ENCODE results near the gene AIRE. TPM values are rescaled to one million over a fixed set of nuclear protein-coding genes. Genes with fewer than 3 reads are reported as not detected.
A peak's percentile ranks its signal among the peaks of the same experiment; 100 is the strongest.

AIRE gene
- total RNA-seq, 6 experiments from 2014 or later: not detected

DNA sequence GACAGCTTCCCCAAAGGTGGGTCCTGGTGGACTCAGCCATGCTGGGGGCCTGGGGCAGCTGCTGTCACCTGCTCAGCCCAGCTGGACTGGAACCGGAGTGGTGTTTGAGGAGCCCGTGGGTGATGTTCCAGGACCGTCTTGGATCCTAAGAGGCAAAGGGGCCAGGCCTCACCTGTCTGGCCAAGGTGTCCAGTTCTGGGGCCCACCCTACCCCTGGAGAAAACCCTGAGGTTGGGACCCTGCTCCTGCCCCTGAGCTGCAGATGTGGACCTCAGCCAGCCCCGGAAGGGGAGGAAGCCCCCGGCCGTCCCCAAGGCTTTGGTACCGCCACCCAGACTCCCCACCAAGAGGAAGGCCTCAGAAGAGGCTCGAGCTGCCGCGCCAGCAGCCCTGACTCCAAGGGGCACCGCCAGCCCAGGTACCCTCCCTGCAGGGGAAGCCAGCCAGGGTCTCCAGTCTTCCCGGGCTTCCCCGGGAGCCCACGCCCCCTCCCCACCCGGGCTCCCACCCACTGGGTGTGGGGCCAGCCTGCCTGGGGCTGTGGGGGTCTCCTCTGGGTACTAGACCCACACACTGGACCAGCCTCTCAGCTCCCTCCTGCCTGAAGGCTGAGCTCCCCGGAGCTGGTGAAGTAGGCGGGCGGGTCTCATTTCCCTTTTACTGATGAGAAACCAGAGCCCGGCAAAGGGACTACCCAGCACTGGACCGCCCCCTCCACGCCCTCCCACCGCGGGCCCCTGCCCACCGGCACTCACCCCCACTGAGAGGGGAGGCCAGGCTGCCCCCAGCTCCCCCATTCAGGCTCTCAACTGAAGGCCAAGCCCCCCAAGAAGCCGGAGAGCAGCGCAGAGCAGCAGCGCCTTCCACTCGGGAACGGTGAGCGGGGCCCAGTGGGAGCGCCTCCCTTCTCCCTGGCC lies 1.3 kb downstream of the AIRE start:
- intact Hi-C loops (cut with DNase I): no loop called here
- whole genome bisulfite sequencing (ENCODE audit: insufficient coverage, low coverage, low lambda C conversion rate, missing lambda C conversion rate): no CpG with 5 or more reads among the region's 31 CpGs
- ATAC-seq (no peak), DNase-seq (peak in 2 of 3 donors; percentile 14 to 49)
- H3K27me3 ChIP-seq: no peaks in the 10 kb centered on the region
- H3K36me3 ChIP-seq: no peaks in the 10 kb centered on the region
- no peak overlapping the region for H3K27ac ChIP-seq
- H3K9me3 ChIP-seq: no peaks in the 10 kb centered on the region
- TF ChIP-seq, protein P1, sequence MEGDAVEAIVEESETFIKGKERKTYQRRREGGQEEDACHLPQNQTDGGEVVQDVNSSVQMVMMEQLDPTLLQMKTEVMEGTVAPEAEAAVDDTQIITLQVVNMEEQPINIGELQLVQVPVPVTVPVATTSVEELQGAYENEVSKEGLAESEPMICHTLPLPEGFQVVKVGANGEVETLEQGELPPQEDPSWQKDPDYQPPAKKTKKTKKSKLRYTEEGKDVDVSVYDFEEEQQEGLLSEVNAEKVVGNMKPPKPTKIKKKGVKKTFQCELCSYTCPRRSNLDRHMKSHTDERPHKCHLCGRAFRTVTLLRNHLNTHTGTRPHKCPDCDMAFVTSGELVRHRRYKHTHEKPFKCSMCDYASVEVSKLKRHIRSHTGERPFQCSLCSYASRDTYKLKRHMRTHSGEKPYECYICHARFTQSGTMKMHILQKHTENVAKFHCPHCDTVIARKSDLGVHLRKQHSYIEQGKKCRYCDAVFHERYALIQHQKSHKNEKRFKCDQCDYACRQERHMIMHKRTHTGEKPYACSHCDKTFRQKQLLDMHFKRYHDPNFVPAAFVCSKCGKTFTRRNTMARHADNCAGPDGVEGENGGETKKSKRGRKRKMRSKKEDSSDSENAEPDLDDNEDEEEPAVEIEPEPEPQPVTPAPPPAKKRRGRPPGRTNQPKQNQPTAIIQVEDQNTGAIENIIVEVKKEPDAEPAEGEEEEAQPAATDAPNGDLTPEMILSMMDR (IDR thresholded peaks at IDR 0.05): no peak
- no peak for TF ChIP-seq POLR2A (IDR thresholded peaks at IDR 0.05)
- H3K4me1 ChIP-seq: peaks cover 0 to 3% (median 0%) of the 10 kb centered on the region in 4 donors
- H3K4me3 ChIP-seq: no peak overlapping the region

GRCh38 chr21:44288251-44289110 lies 2.8 kb downstream of the AIRE start:
- no peak for TF ChIP-seq POLR2A (IDR thresholded peaks at IDR 0.05)
- TF ChIP-seq, protein P1 (IDR thresholded peaks at IDR 0.05): no peak
- H3K27me3 ChIP-seq: no peaks in the 10 kb centered on the region
- intact Hi-C loops (cut with DNase I): no loop called here
- H3K27ac ChIP-seq: no peak overlapping the region
- no peak overlapping the region for H3K4me3 ChIP-seq
- DNase-seq (no peak), ATAC-seq (no peak)
- 76% methylated on average over 3 of the region's 23 CpGs for WGBS (ENCODE audit: insufficient coverage, low coverage, low lambda C conversion rate, missing lambda C conversion rate)
- H3K36me3 ChIP-seq: no peaks in the 10 kb centered on the region
- peaks cover 0 to 3% (median 0%) of the 10 kb centered on the region in 4 donors for H3K4me1 ChIP-seq
- H3K9me3 ChIP-seq: no peaks in the 10 kb centered on the region

DNA sequence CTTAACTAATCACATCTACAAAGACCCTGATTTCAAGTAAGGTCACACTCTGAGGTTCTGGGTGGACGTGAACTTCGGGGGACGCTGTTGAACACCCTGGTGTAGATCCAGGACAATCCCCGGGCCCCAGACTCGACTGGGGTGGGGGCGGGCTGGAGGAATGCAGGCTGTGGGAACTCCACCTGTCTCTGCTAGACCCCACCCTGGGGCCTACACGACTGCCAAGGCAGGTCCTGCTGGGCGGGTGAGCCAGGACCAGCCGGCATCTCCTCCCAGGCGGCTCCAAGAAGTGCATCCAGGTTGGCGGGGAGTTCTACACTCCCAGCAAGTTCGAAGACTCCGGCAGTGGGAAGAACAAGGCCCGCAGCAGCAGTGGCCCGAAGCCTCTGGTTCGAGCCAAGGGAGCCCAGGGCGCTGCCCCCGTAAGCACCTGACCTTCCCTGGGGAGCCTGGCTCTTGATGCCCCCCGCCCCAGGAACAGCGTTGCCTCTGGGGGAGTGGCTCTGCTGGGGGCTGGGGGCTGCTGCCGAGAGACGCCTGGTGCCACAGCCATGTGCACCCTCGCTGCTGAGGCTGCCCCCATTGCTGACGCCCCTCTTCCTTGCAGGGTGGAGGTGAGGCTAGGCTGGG lies 3.8 kb downstream of the AIRE start:
- intact Hi-C loops (cut with DNase I): no loop called here
- 80% methylated on average over 3 of the region's 24 CpGs for WGBS (ENCODE audit: insufficient coverage, low coverage, low lambda C conversion rate, missing lambda C conversion rate)
- Histone ChIP-seq H3K36me3 (no peaks in the 10 kb centered on the region), H3K9me3 (no peaks in the 10 kb centered on the region), H3K27me3 (no peaks in the 10 kb centered on the region), H3K27ac (no peak overlapping the region), H3K4me1 (peaks cover 0 to 3% (median 0%) of the 10 kb centered on the region in 4 donors), H3K4me3 (no peak overlapping the region)
- peak in 1 of 3 donors; percentile 14 for DNase-seq
- no peak for TF ChIP-seq POLR2A (IDR thresholded peaks at IDR 0.05)
- TF ChIP-seq, protein P1 (IDR thresholded peaks at IDR 0.05): no peak
- no peak for ATAC-seq

DNA sequence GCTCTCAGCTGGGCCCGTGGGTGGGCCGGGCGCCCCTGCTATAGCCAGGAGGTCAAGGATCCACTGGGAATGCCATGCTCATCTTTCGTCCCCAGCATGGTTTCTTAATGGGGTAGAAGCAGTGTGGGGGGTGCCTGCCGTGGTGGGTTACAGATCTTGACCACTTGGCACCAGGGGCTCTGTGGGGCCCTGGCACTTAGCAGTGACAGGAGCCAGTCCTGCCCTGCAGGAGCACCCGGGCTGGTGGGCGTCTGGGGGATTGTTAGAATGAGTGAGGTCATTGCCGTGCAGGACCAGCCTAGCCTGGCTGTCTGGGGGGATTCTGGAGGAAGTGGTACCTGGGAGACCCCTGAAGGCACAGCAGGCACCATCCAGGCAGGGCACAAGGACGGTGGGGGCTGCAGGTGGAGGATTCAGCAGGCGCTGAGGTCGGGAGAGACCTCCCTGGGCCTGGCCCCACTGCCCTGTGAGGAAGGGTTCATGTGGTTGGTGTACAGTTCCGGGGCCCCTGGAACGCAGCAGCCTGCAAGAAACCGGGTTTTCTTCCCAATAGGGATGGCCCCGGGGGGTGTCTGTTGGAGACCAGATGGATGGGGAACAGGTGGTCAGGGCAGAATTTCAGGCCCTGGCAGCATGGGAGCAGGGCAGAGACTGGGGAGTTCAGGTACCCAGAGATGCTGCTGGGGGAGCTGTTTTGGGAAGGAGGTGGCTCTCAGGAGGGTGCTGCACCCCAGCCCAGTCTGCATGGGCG lies 4.8 kb downstream of the AIRE start:
- DNase-seq: peak in 1 of 3 donors; percentile 9
- Histone ChIP-seq H3K36me3 (no peaks in the 10 kb centered on the region), H3K9me3 (no peaks in the 10 kb centered on the region), H3K27ac (no peak overlapping the region), H3K27me3 (no peaks in the 10 kb centered on the region), H3K4me3 (no peak overlapping the region), H3K4me1 (peaks cover 0 to 3% (median 0%) of the 10 kb centered on the region in 4 donors)
- TF ChIP-seq, protein P1 (IDR thresholded peaks at IDR 0.05): no peak
- no peak for TF ChIP-seq POLR2A (IDR thresholded peaks at IDR 0.05)
- intact Hi-C loops (cut with DNase I): no loop called here
- 67% methylated on average over 1 of the region's 16 CpGs for WGBS (ENCODE audit: insufficient coverage, low coverage, low lambda C conversion rate, missing lambda C conversion rate)
- no peak for ATAC-seq
